T1000 (cell line): ENCODE data around the gene BTBD17.

Source experiments
- DNase-seq: peaks from one replicate; lab custom pipeline; 2025; ENCODE audit warnings: mixed read lengths; lab: John Stamatoyannopoulos, UW

Gene BTBD17

GRCh38 chr17:74335529-74336062, 26.1 kb downstream of the BTBD17 start:
- no peak for DNase-seq

DNA sequence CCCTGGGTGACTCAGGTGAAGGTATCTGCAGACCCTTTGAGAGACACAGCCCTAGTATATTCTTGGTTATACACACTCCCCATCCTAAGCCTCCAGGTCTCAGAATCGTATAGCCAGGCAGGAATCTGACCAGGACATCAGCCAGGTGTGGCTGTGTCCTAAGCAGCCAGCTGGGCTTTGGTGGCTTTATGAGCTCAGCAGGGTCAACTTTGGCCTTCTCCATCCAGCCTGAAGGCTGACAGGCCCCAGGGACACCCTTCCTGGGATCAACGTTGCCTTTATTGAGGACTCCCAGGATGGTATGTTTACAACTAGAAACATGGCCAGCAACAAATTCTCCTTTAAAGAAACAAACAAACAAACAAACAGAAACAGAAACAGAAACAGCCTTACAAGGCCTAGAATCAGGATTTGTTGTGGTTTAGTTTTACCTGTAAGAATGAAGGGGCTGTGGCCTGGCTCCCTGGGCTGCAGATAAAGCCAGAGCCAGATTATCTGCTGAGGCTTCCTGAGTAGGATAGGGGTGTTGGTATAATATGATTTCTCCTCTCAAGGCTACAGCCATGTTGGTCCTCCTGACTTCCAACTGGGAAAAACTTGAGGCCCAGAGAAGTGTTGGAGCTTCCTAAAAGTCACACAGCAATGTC, 27.2 kb downstream of the BTBD17 start:
- DNase-seq, result no peak

GRCh38 chr17:74332763-74333283, 28.8 kb downstream of the BTBD17 start:
- DNase-seq, result no peak

DNA sequence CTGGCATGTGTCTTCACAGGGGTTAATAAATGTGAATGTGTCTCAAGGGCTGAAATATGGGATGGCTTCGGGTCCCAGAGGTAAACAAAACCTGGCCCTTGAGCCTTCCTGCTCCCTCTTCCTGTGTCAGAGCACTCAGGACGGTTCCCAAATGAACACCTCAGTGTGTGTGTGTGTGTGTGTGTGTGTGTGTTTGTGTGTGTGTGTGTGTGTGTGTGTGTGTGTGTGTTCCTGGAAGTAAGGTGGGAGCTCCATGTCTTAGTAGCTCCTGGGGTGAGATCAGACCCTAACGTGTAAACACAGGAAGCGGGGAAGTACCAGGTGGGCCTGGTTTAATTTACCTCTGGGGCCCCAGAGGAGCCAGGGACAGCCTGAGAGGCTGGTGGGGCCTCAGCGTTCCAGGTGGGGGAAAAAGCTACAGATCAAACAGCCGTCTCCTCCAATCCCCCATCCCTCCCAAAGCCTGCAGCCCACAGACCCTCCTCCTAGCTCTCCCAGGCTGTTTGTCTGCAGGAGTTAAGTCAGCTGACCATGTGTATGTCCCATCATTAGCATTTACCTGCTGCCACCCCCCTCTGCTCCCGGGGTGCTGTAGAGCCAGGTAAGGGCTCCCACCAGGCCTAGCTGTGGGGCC, 29.5 kb downstream of the BTBD17 start:
- no peak for DNase-seq

DNA sequence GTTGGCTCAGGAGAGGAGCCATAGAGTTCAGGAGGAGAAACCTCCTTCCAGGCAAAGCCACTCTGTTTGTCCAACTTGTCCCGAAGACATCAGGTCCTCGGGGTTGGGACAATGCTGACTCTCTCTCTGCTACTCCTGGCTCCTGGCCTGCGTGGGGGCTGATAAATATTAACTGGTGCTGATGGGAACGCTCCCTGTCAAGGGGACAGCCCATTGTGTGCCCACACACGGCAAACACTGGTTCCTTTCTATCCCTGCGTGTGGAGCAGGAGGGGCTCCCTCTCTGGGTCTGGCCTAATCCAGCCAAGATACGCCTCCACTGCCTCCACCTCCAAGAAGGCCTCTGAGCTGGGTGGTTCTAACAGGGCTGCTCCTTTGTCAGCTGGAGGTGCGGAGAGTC, 31.2 kb downstream of the BTBD17 start:
- DNase-seq, result no peak

- DNase-seq, result no peak
These were observed 32.3 kb downstream of the BTBD17 start for GRCh38 chr17:74329378-74329777.

GRCh38 chr17:74328487-74328886, 33.2 kb downstream of the BTBD17 start:
- no peak for DNase-seq

DNA sequence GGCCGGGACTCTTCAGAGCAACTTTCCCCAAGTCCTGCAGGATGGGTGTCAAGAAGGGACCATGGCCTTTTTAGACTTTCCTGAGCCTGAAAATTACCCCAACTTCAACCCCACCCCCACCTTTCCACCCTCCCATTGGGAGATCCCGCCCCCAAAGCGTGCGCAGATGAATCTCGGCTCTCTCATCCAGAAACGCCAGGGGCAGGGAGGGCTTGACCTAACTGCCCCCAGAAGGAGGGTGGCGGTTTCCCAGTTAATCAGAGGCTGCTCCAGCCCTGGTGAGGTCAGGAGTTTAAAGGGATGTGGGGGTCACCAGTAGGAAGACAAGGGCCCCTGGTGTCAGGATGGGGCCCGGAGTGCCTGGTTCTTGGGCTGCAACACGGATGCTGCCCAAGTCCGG, 35.2 kb downstream of the BTBD17 start:
- DNase-seq, result no peak

DNA sequence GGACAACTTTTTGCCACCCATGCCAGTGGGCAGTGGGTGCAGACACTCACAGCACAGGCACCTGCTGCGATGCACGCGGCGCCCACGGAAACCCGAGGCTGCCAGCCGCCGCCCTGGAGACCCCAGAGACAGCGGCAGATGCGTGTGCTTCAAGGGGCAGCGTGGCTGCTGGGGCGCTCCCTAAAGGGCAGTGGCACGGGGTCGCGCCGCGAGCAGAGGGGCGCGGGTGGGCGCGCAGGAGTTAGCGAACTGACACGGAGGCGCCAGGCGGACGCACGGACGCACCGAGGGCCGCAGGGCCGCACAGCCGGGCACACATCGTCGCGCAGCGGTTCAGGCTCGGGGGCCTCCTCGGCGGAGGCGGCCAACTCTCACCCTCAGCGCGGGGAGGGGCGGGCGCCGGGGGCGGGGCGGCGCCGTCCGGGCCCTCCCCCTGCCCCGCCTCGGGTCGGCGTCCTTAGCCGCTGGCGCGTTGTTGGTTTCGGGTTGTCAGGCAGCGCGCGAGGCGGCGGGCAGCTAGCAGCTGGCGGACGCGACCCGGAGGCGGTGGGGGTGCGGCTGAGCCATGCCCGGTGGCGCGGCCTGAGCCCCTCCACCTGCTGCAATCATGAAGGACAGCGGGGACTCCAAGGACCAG, 35.8 kb downstream of the BTBD17 start, which contains the start of gene KIF19:
Gene KIF19 (plus strand): TSS at position 484 of the 637 bp plus-strand sequence. CDS start 124 bp downstream, at position 608.
- DNase-seq, result no peak

- no peak for DNase-seq
These were observed 36.3 kb downstream of the BTBD17 start for GRCh38 chr17:74325376-74325742.

DNA sequence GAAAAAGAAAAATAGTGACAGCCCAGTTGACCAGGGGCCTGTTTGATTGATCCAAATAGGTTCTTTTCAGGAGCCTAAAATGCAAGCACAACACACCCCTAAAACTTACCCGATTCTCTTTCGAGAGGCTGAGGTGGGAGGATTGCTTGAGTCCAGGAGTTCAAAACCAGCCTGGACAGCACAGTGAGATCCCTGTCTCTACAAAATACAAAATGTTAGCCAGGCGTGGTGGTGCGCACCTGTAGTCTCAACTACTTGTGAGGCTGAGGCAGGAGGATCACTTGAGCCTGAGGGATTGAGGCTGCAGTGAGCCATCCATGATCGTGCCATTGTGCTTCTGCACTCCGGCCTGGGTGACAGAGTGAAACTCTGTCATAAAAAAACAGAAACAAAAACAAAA, 37.1 kb downstream of the BTBD17 start:
- no peak for DNase-seq

DNA sequence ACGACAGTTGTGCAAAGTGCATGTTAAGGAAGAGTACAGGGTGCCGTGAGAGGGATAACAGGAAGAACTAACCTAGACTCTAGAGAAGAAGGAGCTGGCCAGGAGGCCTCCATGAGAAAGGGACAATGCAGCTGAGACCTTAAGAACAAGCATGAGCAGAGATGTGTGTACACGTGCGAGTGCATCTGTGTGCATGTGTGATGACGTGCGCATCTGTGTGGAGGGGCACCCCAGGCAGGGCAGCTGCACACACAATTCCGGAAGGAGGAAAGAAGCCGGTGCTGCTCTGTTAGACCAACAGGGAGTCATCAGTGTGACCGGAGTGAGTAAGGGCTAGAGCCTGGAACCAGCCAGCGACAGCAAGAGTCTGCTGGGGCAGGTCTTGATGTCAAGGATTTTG, 43.3 kb downstream of the BTBD17 start:
- DNase-seq, result no peak

GRCh38 chr17:74317071-74317470, 44.6 kb downstream of the BTBD17 start:
- no peak for DNase-seq

DNA sequence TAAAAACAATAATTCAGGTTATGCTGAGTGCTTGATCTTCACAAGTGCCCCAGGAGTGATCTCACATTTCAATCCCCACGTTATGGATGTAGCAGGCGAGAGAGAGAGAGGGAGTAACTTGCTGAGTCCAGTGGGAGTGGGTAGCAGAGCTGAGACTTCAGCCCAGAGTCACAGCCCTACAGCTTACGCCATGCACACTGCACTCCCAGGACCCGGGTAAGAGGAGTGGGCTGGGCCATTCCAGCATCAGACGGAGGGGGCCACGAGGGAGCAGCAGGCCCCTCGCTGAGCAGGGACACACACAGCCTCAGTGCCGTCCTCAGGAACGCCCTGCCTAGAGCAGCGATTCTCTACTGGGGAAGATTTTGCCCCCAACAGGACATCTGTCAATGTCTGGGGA, 45.4 kb downstream of the BTBD17 start:
- no peak for DNase-seq

DNA sequence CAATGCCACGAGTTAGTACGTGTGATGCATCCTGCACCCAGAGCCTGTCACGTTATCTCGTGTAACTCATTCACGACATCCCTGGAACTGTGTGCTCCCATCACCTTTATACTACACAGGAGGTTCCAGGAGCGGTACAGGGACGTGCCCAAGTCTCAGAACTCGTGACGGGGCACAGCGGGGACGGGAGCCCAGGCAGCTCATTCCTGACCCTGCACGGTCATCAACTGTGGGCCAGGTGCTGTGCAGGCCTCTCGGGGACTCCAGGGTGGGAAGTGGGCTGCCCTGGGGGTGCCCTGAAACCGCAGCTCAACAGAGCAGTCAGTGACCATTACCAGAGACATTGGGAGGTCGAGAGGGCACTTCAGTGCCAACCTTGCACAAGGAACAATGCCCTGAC, 46.8 kb downstream of the BTBD17 start:
- no peak for DNase-seq

- DNase-seq, result no peak
These were observed 51.8 kb downstream of the BTBD17 start for GRCh38 chr17:74309902-74310301.

DNA sequence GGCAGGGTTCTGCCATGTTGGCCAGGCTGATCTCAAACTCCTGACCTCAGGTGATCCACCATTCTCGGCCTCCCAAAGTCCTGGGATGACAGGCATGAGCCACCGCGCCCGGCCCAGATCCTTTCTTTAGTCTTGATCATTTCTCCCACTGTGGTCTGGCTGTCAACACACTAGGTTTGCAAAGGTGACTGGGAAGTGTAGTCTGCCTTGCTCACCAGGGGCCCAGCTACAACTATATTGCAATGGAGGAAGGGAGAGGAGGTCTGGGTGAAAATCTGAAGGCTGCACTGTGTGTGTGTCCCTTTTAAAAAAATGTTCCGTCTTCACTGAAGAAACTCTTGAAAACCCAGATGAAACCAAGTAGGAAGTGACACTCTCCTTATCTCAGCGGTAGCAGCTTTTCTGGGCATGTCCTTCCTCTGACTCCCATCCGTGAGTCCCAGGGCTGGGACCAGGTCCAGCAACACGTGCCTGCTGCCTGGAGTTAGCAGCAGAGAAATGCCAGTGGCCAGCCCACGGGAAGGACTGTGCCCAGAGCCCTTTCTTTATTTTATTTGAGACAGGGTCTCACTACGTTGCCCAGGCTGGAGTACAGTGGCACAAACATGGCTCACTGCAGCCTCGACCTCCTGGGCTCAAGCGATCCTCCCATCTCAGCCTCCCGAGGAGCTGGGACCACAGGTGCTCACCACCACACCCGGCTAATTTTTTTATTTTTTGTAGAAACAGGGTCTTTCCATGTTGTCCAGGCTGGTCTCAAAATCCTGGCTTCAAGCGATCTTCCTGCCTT, 53.5 kb downstream of the BTBD17 start:
- no peak for DNase-seq
